T-helper 1 cell treated with Interleukin-12 subunit alpha and Interleukin-12 subunit beta and Interleukin-4 antibody, amounts not matched to agents 30 ng/mL and 1 ng/mL, for 36 hours (primary cell): ENCODE data around the gene PLPPR2. TPM values are rescaled to one million over a fixed set of nuclear protein-coding genes. Genes with fewer than 3 reads are reported as not detected.
"Not testable (repeated sequence)": the region's sequence is repeated elsewhere in the genome, so short reads cannot be mapped to it uniquely, and the experiment has no call there.

Source experiments
- intact Hi-C: fragments of 100-400 bp; cut with micrococcal nuclease; formaldehyde crosslinking; loops from one replicate; pipeline ENCODE4 v1.15.1; 2024
- total RNA-seq: library from RNA; stranded (reverse); gene quantifications from 2 replicates; pipeline ENCODE4 v1.2.3, GENCODE V29; 2022

The PLPPR2 gene
- total RNA-seq, 1 donor from 2014 or later, result 2.6 TPM

DNA sequence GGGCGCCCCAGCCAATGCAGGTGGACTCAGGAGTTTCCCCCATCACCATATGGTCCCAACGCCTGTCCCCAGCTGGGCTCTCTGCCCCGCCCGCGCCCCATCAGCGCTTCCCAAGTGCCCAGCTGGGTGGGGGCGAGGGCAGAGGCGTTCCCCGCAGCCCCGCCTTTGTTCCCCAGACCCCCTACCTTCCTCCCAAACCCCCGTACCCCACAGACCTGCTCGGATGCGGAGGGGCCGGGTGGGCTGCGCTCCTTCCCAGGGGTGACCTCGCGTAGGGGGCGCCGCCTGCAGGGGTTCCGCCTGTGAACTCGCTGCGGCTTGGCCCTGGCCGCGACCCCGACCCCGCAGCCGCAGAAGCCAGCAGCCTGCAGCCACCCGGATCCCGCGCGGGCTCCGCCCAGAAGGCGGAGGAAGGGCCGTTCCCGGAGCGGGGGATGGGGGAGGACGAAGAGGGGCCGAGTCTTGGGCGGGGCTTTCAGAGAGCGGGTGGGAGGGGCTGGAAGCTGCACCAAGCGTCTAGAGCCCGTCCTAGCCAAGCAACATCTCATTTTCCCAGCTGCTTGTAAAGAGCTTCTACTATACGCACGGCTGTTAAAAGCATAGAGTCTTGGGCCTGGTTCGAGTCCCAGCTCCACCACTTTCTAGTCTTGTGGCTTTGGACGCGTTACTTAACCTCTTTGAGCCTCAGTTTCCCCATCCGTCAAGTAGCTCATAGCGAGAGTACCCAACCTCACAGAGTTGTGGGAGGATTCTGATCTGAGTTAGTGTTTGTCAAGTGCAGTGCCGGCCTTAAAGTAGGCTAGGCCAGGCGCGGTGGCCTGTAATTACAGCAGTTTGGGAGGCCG, 15.8 kb upstream of the PLPPR2 start, which contains the start of gene RAB3D:
RAB3D (minus strand) TSS at position 404 of the 845 bp plus-strand sequence. CDS start 2,258 bp downstream, outside the sequence.
- intact Hi-C loops, result loop anchor here (1.0 kb wide), 2 partner anchors 16 to 35 kb away; partner anchors contain the start of genes PLPPR2 and SWSAP1

DNA sequence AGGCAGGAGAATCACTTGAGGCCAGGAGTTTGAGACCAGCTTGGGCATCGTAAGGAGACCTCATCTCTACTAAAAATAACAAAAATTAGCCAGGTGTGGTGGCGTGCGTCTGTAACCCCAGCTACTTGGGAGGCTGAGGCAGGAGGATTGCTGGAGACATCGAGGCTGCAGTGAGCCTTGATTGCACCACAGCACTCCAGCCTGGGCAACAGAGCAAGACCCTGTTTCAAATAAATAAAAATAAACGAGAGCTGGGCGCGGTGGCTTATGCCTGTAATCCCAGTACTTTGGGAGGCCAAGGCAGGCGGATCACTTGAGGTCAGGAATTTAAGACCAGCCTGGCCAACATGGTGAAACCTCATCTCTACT, 15.1 kb upstream of the PLPPR2 start:
- intact Hi-C loops, result not testable (repeated sequence)

DNA sequence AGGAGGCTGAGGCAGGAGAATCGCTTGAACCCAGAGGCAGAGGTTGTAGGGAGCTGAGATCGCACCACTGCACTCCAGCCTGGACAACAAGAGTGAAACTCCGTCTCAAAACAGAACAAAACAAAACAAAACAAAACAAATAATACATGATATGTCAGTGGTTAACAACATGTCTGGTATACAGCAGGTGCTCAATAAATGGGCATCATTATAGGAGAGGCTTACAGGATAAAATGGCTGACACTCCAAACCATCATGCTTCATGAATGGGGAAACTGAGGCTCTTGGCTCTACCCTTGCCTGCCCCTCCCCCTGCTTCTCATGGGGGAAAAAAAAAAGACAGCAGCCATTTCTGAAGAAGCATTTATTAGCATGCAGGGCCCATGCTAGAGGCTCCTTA, 12.8 kb upstream of the PLPPR2 start:
- intact Hi-C loops, result no loop called here

DNA sequence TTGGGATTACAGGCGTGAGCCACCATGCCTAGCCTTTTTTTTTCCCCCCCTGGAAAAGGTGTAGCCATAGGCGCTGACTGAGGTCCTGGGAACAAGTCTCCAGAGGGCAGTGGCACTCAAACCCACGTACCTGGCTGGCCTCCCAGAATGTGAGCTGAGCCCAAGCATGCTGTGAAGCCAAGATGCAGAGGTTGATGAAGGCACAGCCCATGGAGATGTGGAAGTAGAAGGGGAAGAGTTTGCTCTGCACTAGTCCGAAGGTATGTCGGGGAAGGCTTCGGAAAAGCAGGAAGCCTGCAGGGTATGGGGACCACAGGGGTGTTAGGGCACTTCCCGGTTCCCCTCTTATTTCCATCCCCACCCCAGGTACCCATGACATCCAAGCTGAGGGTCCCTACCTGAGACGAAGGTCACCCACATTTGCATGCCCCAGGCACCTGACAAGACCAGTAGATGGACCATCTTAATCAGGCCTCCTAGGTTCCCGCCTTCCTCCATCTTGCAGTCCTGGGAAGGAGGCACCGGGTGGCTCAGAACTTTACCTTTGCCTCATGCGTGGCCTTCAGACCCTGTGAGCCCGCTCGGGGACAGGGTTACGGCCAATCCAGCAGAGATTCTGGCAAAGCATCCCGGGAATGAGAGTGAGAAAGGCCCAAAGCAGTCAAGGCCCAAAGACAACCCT, 10.0 kb upstream of the PLPPR2 start:
- intact Hi-C loops, result no loop called here

DNA sequence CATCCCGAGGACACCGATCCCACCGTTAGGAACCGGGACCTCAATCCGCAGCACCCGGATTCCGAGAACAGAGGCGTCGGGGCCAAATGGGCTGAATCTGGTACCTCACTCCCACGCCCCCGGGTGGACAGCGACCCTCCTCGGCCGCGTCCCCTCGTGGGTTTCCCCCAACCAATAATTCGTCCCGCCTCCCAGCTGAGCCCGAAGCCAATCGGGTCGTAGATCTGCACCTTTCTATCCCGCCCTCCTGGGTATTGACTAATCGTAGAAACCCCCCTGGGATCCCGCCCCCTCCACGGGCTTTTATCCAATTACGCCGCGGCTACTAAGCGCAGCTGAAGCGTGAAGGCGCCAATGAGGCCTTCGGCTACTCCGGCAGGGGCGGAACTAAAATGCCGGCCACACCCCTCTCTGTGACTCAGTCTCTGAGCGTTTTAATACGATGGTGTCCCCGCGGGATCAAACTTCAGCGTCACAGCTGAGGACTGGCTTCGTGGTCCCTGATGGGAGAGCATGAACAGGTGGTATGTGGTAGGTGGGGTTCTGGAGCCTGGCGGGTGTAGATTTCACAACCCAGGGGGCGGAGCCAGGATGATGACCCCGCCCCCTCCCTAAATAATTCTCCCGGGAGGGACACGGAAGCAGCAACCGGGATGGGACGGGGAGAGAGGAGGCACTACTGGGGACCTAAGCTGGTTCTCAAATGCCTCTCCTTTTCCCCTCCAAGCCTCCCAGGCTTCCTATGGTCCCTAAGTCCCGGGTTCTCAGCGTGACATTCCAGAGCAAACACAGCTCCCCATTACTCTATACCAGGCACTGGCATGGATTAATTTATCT, 8.9 kb upstream of the PLPPR2 start, which contains the start of the genes CCDC159 and TMEM205:
CCDC159 (plus strand) TSS at position 416 of the 837 bp plus-strand sequence; CDS start at position 504, 88 bp downstream.
TMEM205 (minus strand) TSS at position 165 of the 837 bp plus-strand sequence. CDS start 649 bp downstream, outside the sequence.
- intact Hi-C loops, result loop anchor here (1.0 to 2.0 kb wide), 12 partner anchors 8 to 475 kb away; partner anchors contain the start of genes CARM1, ODAD3, PLPPR2 and PRKCSH

DNA sequence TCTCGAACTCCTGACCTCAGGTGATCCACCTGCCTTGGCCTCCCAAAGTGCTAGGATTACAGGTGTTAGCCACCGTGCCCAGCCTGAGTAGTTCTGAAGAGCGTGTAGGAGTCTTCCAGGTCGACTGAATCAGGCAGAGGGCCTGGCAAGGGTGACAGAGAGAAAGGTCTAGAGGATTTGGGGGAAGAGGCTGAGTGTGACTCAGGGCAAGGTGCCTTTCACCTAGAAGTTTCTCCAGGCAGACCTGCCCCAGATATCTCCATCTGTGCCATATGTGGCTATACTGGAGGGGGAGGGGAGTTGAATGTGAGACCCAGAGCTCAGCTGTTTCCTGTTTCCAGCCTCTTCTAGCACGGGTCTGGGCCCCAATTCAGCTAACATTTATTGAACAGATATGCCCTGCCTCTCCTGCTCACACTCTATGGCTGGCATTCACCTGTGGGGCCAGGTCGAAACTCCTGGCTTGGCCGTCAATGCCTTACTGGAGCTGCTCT, 7.6 kb upstream of the PLPPR2 start:
- intact Hi-C loops, result loop anchor here (2.0 kb wide), 1 partner anchor 191 kb away; no protein-coding TSS in a partner anchor

DNA sequence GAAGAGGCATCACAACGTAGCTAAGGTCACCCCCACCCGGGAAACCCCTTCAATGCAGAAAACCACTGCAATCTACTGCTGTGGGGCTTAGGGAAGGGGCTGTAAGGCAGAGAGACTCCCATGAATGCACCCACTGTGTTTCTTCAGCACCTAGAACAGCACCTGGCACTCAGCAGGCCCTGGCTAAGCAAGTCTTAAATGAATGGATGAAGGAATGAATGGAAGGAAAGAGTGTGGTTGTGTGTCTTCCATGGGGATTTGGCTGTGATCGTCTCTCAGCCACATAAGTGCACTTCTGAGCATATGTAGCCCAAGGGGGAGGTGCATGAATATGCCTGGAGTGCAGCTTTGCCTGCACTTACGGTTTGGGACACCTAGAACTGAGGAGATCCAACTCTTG, 6.1 kb upstream of the PLPPR2 start:
- intact Hi-C loops, result no loop called here

DNA sequence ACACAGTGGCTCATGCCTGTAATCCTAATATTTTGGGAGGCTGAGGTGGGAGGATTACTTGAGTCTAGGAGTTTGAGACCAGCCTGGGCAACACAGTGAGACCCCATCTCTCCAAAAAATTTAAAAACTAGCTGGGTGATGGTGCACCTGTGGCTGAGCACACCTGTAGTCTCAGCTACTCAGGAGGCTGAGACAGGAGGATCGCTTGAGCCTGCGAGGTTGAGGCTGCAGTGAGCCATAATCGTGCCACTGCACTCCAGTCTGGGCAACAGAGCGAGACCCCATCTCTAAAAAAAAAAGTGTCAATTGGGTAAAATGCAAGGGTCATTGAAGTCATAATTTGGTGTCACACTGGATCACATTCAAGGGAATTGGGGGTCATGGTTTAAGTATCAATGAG, 1.1 kb upstream of the PLPPR2 start:
- intact Hi-C loops, result not testable (repeated sequence)

DNA sequence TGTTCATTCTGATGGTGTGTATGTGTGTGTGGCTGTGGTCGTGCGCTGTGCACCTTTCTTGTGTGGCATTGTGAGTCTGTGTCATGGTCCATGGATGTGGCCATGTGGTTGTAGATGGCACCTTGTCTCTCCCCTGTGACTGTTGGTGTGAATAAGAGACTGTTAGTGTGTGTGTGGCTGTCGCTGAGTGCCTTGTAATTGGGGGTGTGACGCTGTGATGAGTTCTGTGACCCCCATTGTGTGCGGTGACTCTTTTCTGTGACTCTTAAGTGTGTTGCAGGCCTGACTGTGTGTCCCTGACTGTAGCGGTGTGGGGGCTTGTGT, 804 bp downstream of the PLPPR2 start:
- intact Hi-C loops, result no loop called here

DNA sequence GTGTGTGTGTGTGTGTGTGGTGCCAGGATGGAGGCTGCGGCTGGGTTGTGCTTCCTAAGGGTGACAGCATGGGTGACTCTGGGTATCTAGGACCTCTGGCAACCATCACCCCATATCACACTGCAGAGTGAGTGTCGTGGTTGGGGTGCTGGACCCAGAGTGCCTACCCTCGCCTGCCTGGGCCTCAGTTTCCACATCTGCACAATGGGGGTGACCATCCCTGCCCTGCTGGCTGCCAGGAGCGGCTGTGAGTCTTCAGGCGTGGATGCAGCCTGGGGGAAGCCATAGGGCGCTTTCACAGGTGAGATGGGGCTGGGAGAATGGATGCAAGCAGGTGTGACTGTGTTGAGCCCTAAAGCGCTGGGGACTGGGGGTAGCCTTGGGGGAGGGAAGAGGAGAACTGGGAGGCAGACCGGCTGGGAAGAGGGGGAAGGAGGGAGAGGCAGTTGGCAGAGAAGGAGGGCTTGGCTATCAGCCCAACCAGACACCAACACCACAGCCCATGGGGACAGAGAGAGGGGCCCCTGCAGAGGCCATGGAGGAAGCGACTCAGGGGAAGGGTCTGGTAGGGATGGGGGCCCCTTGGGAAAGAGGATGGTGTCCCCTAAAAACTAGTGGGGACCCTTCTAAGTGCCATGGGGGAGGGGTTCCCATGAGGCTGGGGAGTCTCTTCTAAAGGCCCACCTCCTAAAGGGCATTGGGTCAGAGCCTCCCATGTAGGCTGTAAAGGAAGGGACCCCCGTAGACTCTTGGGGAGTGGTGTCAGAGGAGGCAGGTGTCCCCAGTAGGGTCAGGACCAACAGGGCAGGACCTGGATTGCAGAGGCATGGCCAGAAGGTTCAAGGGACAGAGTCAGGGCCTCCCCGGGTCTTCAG, 1.7 kb downstream of the PLPPR2 start:
- intact Hi-C loops, result no loop called here

DNA sequence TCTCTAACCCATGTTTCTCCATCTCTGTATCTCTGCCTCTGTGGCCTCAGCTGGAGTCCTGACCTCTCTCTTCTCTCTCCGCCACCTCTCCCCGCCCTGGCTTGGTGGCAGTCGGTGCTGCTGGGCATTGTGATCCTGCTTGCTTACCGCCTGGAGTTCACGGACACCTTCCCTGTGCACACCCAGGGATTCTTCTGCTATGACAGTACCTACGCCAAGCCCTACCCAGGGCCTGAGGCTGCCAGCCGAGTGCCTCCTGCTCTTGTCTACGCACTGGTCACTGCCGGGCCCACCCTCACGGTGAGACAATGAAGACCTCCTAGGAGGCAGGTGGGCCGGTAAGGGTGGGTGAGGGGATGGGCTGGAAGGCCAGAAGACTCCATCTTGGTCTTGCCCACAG, 4.2 kb downstream of the PLPPR2 start:
- intact Hi-C loops, result no loop called here

DNA sequence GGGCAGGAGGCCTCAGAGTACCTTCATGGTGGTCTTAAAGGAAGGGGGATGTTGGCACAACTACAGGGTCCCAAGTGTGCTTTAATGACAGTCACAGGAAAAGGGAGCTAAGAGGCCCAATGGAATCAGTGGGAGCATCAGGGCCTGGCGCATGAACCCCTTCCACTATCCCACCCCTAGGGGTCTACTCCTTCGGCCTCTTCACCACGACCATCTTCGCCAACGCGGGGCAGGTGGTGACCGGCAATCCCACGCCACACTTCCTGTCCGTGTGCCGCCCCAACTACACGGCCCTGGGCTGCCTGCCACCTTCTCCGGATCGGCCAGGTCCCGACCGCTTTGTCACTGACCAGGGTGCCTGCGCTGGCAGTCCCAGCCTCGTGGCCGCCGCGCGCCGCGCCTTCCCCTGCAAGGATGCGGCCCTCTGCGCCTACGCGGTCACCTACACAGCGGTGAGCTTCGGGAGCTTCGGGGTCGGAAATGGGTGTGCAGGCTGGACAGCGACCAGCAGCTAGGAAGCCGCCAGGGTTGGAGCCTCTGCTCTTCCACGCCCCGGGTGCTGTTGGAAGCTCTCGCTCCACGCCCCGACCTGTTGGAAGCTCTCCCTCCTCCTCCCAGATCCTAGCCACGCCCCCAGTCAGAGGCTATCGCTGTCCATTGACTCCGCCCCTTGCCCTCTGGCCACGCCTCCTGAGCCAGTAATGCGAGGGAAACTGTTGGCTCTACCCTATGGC, 6.0 kb downstream of the PLPPR2 start:
- intact Hi-C loops, result no loop called here

DNA sequence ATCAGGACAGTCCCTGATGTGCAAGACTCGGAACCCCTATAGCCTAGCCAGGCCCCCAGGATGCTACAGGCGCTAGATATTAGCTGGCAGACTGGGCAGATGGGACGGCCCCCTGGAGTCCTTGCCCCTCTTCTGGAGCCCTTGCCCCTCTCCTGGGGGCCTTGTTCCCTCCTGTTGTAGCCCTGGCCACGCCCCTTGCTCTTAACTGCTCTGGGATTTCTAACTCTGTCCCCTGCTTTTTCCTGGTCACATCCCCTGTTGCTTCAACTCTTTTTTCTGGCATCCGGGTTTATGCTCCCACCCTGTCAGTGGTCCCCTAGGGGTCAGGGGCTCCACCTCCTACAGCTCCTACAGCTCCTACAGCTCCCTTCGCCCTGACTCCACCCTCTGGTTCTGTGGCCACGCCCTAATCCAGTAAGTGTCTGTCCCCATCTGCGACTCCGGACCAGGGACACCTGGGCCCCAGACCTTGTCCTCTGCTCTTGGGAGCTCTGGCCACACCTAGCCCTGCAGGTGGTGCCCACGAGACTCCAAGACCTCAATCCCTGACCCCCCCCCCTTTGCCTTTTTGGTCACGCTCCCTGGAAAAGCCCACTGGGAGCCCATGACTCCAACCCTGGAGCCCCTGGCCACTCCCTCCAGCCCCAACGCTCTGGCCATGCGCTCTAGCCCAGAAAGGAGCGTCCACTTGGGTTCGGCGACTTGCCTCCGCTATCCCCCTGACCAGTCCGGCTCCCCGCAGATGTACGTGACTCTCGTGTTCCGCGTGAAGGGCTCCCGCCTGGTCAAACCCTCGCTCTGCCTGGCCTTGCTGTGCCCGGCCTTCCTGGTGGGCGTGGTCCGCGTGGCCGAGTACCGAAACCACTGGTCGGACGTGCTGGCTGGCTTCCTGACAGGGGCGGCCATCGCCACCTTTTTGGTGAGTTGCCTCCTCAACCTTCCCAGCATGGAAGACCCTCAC, 6.8 kb downstream of the PLPPR2 start:
- intact Hi-C loops, result no loop called here

DNA sequence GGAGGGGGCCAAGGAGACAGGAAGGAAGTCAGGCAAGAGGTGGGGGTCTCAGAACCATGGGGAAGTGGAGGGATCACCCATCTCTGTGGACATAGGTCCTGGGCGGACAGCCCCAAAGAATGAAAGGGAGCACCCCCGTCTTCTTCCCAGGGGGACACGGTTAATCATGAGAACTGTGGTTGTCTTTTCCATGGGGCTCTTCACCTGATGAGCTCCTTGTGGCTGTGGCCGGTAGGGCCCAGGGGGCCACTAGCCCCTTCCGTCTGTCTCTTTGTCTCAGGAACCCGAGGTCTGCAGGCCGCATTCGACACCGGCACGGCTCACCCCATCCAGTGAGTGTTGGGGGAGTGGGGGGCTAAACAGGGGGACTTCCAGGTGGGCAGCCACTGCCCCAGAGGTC, 8.6 kb downstream of the PLPPR2 start:
- intact Hi-C loops, result no loop called here

DNA sequence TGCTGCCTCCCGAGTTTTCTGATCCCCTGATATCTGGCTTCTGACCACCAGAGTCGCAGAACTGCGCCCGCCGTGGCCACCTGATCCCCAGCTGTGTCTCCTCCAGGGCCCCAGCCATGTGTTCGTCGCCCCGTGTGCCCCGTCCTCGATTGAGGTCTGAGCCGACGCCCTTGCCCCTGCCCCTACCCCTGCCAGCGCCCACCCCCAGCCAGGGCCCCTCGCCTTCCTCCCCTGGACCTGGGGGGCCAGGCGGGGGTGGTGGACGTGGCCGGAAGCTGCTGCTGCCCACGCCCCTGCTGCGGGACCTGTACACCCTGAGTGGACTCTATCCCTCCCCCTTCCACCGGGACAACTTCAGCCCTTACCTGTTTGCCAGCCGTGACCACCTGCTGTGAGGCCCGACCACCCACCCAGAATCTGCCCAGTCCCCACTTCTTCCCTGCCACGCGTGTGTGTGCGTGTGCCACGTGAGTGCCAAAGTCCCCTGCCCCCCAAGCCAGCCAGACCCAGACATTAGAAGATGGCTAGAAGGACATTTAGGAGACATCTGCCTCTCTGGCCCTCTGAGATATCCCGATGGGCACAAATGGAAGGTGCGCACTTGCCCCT, 9.2 kb downstream of the PLPPR2 start:
- intact Hi-C loops, result no loop called here

DNA sequence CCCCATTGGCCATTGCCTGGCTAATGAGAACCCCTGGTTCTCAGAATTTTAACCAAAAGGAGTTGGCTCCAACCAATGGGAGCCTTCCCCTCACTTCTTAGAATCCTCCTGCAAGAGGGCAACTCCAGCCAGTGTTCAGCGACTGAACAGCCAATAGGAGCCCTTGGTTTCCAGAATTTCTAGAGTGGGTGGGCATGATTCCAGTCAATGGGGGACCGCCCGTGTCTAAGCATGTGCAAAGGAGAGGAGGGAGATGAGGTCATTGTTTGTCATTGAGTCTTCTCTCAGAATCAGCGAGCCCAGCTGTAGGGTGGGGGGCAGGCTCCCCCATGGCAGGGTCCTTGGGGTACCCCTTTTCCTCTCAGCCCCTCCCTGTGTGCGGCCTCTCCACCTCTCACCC, 9.7 kb downstream of the PLPPR2 start:
- intact Hi-C loops, result no loop called here

DNA sequence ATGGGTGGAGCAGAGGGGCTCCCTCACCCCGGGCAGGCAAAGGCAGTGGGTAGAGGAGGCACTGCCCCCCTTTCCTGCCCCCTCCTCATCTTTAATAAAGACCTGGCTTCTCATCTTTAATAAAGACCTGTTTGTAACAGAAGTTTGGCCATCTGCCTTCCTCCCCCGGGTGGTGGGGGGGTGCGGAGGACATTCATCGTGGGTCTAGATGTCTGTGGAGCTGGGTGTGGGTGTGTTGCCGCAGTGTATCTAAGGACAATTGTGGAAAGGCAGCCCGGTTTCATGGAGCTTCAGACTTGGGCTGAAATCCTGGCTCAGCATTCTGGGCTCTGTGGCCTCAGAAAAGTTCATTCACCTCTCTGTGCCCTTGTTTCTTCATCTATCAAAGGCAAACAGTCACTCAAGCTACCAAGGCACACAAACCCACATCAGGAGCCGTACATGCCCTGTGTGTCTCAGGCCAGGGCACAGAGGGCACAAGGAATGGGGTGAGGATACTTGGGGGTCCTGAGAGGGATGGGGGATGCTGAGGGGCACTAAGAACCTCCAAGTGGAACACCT, 10.4 kb downstream of the PLPPR2 start:
- intact Hi-C loops, result no loop called here

DNA sequence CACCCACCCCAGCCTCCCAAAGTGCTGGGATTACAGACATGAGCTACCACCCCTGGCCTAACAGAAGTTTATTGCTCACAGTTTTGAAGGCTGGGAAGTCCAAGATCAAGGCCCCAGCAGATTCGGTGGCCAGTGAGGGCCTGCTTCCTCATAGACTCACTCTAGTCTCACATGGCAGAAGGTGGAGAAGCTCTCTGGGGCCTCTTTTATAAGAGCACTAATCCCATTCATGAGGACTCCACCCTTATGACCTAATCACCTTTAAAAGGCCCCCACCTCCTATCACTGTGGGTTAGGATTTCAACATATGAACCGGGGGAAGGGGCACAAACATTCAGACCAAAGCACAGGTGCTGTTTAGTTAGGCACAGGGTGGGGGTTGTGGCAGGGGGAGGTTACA, 12.3 kb downstream of the PLPPR2 start:
- intact Hi-C loops, result no loop called here
